ENCODE measurements around the gene TMEM179. TPM values are rescaled to one million over a fixed set of nuclear protein-coding genes. Genes with fewer than 3 reads are reported as not detected.

The TMEM179 gene
- total RNA-seq, 1 experiment from 2014 or later = 11.4 TPM

GRCh38 chr14:104583424-104584306, 20.9 kb downstream of the TMEM179 start:
- H3K9ac ChIP-seq (ENCODE audit: extremely low read depth, insufficient read length, low read length) = no peak overlapping the region
- H4K5ac ChIP-seq (ENCODE audit: insufficient read length, low read depth, low read length) = no peak overlapping the region
- H2BK20ac ChIP-seq (ENCODE audit: low read depth, low read length, poor library complexity, severe bottlenecking) = no peak overlapping the region
- no peaks in the 10 kb centered on the region for H3K79me1 ChIP-seq (ENCODE audit: insufficient read depth, low read depth, low read length, poor library complexity, severe bottlenecking)
- H3T11ph ChIP-seq (ENCODE audit: low read length) = no peak overlapping the region
- no peak overlapping the region; a peak in 2 of 7 replicates for H3K27ac Mint-ChIP-seq
- no peak overlapping the region for H3K56ac ChIP-seq (ENCODE audit: insufficient read length, low read depth, low read length)
- no peak overlapping the region for H2BK120ac ChIP-seq (ENCODE audit: low read depth, low read length, poor library complexity, severe bottlenecking)
- H2BK15ac ChIP-seq (ENCODE audit: low read depth, low read length) = no peak overlapping the region
- H4K91ac ChIP-seq (ENCODE audit: insufficient read length, low read depth, low read length) = no peak overlapping the region
- H3K23ac ChIP-seq (ENCODE audit: insufficient read length, low read depth, low read length) = no peak overlapping the region
- no peaks in the 10 kb centered on the region for H3K9me3 ChIP-seq (ENCODE audit: control insufficient read depth, low read depth, low read length)
- DNase-seq = no peak
- H3K4me2 ChIP-seq (ENCODE audit: insufficient read depth, insufficient read length, low read length) = no peak overlapping the region
- TF ChIP-seq CTCF (conservative IDR thresholded peaks at IDR 0.05) = no peak
- no peak overlapping the region for H4K8ac ChIP-seq (replicated peaks; ENCODE audit: insufficient read length, low read depth, low read length)
- no peaks in the 10 kb centered on the region for H3K4me1 ChIP-seq (ENCODE audit: insufficient read depth, low read length)
- H3K14ac ChIP-seq (ENCODE audit: insufficient read depth, low read length) = no peak overlapping the region
- no peaks in the 10 kb centered on the region for H3K27me3 ChIP-seq (ENCODE audit: insufficient read depth, low read length)
- H2BK5ac ChIP-seq (ENCODE audit: insufficient read length, low read length) = no peak overlapping the region
- no peaks in the 10 kb centered on the region; a peak in 1 of 5 replicates for H3K9me3 Mint-ChIP-seq
- no peak overlapping the region for H3K4ac ChIP-seq (ENCODE audit: low read depth, low read length)
- no peak overlapping the region for H2AFZ ChIP-seq (ENCODE audit: low read length)
- no peak overlapping the region for H3K18ac ChIP-seq (ENCODE audit: insufficient read length, low read depth, low read length)
- no peak overlapping the region for H2BK12ac ChIP-seq (ENCODE audit: insufficient read length, low read depth, low read length)
- no peak overlapping the region for H3K4me3 Mint-ChIP-seq
- H3K27me3 Mint-ChIP-seq (ENCODE audit: low read depth) = peaks cover 2% of the 10 kb centered on the region
- no peaks in the 10 kb centered on the region for H4K20me1 ChIP-seq (ENCODE audit: control insufficient read depth, insufficient read depth, insufficient read length)
- no peaks in the 10 kb centered on the region for H3K36me3 Mint-ChIP-seq (ENCODE audit: insufficient read depth in 1 of 3, low read depth in 3 of 3)
- H2AK5ac ChIP-seq (ENCODE audit: insufficient read length, low read length) = no peak overlapping the region
- WGBS (ENCODE audit: extremely low coverage, insufficient read length, low lambda C conversion rate) = no CpG with 5 or more reads among the region's 27 CpGs
- peaks cover 0 to 4% of the 10 kb centered on the region in 2 experiments; a peak in 1 of 4 replicates for H3K4me1 Mint-ChIP-seq
- no peaks in the 10 kb centered on the region for H3K23me2 ChIP-seq (ENCODE audit: insufficient read length, low read depth, low read length, poor library complexity, severe bottlenecking)
- H3K79me2 ChIP-seq (ENCODE audit: insufficient read depth, low read length) = no peaks in the 10 kb centered on the region
- no peak overlapping the region for H3K27ac ChIP-seq (ENCODE audit: insufficient read length, low read depth, low read length)

All from H9 (cell line).